ENCODE data around the gene BBS1. TPM values are rescaled to one million over a fixed set of nuclear protein-coding genes. Genes with fewer than 3 reads are reported as not detected.
A peak's percentile ranks its signal among the peaks of the same experiment; 100 is the strongest.

BBS1 gene
- polyA plus RNA-seq, 1 of the 3 experiments (the other 2 are of a cell fraction), result 24.8 TPM

DNA sequence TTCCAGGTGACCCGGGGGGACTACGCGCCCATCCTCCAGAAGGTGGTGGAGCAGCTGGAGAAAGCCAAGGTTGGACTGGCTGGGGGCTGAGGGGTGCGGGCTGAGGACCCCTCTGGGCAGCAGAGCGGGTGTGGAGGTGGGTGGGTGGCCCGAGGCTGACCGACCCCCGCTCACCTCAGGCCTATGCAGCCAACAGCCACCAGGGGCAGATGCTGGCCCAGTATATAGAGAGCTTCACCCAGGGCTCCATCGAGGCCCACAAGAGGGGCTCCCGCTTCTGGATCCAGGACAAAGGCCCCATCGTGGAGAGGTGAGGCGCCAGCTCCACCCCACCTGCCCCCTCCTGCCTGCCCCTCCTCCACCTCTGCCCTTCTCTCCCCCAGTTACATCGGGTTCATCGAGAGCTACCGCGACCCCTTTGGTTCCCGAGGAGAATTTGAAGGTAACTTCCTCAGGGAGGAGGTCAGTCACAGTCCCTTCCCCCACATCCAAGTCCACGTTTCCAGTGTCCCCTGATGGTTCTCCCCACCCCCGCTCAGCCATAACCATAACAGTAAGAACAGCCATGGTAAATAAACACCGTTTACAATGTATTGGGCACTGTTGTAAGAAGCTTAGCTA is 19.0 kb upstream of the BBS1 start:
- peak; percentile 63 for DNase-seq
- no peaks in the 10 kb centered on the region for H3K27me3 ChIP-seq (ENCODE audit: insufficient read depth)
- POLR2A ChIA-PET, result interaction anchor here (0.9 to 1.0 kb wide), 2 partner anchors 11 to 19 kb away, joined by 3 read pairs; partner anchors contain the start of genes BBS1 and DPP3
- H3K27ac ChIP-seq (ENCODE audit: low read depth in 2 of 2, low read length in 1 of 2), result no peak overlapping the region
- no peak overlapping the region for H2AFZ ChIP-seq (ENCODE audit: low read depth)
- H3F3A ChIP-seq (replicated peaks; ENCODE audit: insufficient read depth), result no peaks in the 10 kb centered on the region
- H3K4me2 ChIP-seq, result no peak overlapping the region
- no peak for TF ChIP-seq MEF2A (IDR thresholded peaks at IDR 0.05; ENCODE audit: borderline replicate concordance, low read depth)
- peak; percentile 51 for TF ChIP-seq CTCF (IDR thresholded peaks at IDR 0.05)
- no peak for TF ChIP-seq JUND (IDR thresholded peaks at IDR 0.05)
- no peak for TF ChIP-seq CHD2 (IDR thresholded peaks at IDR 0.05; ENCODE audit: low read length, partially characterized antibody)
- 77% methylated on average over 12 of the region's 20 CpGs for whole genome bisulfite sequencing (ENCODE audit: low lambda C conversion rate)
- H3K9ac ChIP-seq, result no peak overlapping the region
- no peaks in the 10 kb centered on the region for H3K79me2 ChIP-seq (ENCODE audit: insufficient read depth)
- CTCF ChIA-PET, result interaction anchor here (0.9 to 2.7 kb wide), 6 partner anchors 12 to 194 kb away, joined by 3 to 8 read pairs (median 4); partner anchors contain the start of genes BBS1, DPP3 and RBM4B
- no peak overlapping the region for H3K4me3 ChIP-seq (ENCODE audit: low read depth in 2 of 2, low read length in 1 of 2)
- peaks cover 0 to 47% of the 10 kb centered on the region in 2 experiments for H3K36me3 ChIP-seq (replicated peaks in 1 of 2; ENCODE audit: control insufficient read depth in 1 of 2, insufficient read depth in 2 of 2, low read length in 1 of 2)
- H3K4me1 ChIP-seq (ENCODE audit: control insufficient read depth in 1 of 2, insufficient read depth in 2 of 2, low read depth in 1 of 2, low read length in 1 of 2), result no peaks in the 10 kb centered on the region
- H3K9me3 ChIP-seq, result no peaks in the 10 kb centered on the region
- no peaks in the 10 kb centered on the region for H4K20me1 ChIP-seq (ENCODE audit: insufficient read depth)
- no peaks in the 10 kb centered on the region for H3K9me2 ChIP-seq

DNA sequence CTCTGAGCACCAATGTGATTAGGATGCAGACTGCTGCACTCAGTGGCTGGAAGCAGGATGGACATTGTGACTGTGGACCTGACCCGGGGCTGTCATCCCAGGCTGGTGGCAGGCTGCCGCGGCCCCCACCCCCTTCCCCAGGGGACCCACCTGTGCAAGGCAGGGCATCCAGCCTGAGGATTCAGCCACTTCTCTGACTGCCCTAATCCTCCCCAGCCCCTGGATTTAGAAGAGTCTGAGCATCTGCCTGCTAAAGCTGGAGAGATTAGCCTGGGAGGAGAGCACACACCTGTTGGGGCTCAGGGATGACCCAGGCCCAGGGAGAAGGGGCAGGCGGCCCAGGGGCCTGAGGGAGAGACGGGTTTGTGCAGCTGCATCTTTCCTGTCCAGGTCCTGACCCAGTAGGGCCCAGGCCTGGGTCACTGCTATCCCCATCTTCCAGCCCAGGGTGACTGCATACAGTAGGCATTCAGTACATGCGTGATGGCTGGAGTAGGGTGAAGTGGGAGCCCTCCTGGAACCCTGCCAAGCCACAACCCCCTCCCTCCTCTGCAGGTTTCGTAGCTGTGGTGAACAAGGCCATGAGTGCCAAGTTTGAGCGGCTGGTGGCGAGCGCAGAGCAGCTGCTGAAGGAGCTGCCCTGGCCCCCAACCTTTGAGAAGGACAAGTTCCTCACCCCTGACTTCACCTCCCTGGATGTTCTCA is 18.1 kb upstream of the BBS1 start:
- DNase-seq, result no peak
- no peak overlapping the region for H3K9ac ChIP-seq
- no peak overlapping the region for H3K4me3 ChIP-seq (ENCODE audit: low read depth in 2 of 2, low read length in 1 of 2)
- no peaks in the 10 kb centered on the region for H3K9me3 ChIP-seq
- H3K4me2 ChIP-seq, result no peak overlapping the region
- H3K79me2 ChIP-seq (ENCODE audit: insufficient read depth), result no peaks in the 10 kb centered on the region
- H4K20me1 ChIP-seq (ENCODE audit: insufficient read depth), result no peaks in the 10 kb centered on the region
- no peak overlapping the region for H3K27ac ChIP-seq (ENCODE audit: low read depth in 2 of 2, low read length in 1 of 2)
- no peaks in the 10 kb centered on the region for H3K27me3 ChIP-seq (ENCODE audit: insufficient read depth)
- ChIA-PET POLR2A (no interaction called here), CTCF (interaction anchor here (0.9 to 2.7 kb wide), 5 partner anchors 8 to 193 kb away, joined by 3 to 8 read pairs (median 5); partner anchors contain the start of genes DPP3 and RBM4B)
- no peaks in the 10 kb centered on the region for H3K9me2 ChIP-seq
- H3F3A ChIP-seq (replicated peaks; ENCODE audit: insufficient read depth), result no peaks in the 10 kb centered on the region
- WGBS (ENCODE audit: low lambda C conversion rate), result 100% methylated on average over 3 of the region's 10 CpGs
- no peak overlapping the region for H2AFZ ChIP-seq (ENCODE audit: low read depth)
- TF ChIP-seq MEF2A (IDR thresholded peaks at IDR 0.05; ENCODE audit: borderline replicate concordance, low read depth) (no peak), SMC3 (IDR thresholded peaks at IDR 0.05; ENCODE audit: low read depth, low read length) (no peak), RFX5 (IDR thresholded peaks at IDR 0.05; ENCODE audit: low read length) (no peak), YY1 (IDR thresholded peaks at IDR 0.05; ENCODE audit: low read depth) (no peak), RXRA (IDR thresholded peaks at IDR 0.05; ENCODE audit: borderline replicate concordance, low read depth) (no peak), ZBTB33 (IDR thresholded peaks at IDR 0.05; ENCODE audit: borderline replicate concordance, low read depth) (no peak), TAF1 (IDR thresholded peaks at IDR 0.05; ENCODE audit: borderline replicate concordance, low read depth, low read length) (no peak), FOXJ3 (CRISPR knock-in tag; IDR thresholded peaks at IDR 0.05) (no peak), MAX (IDR thresholded peaks at IDR 0.05; ENCODE audit: low read depth) (no peak), USF2 (IDR thresholded peaks at IDR 0.05; ENCODE audit: borderline replicate concordance, low read depth, low read length) (no peak), ELF1 (IDR thresholded peaks at IDR 0.05) (no peak), JUND (IDR thresholded peaks at IDR 0.05) (no peak), RCOR1 (IDR thresholded peaks at IDR 0.05; ENCODE audit: low read length) (no peak), GABPA (IDR thresholded peaks at IDR 0.05; ENCODE audit: low read depth) (no peak)
- H3K4me1 ChIP-seq (ENCODE audit: control insufficient read depth in 1 of 2, insufficient read depth in 2 of 2, low read depth in 1 of 2, low read length in 1 of 2), result no peaks in the 10 kb centered on the region
- peaks cover 0 to 46% of the 10 kb centered on the region in 2 experiments for H3K36me3 ChIP-seq (replicated peaks in 1 of 2; ENCODE audit: control insufficient read depth in 1 of 2, insufficient read depth in 2 of 2, low read length in 1 of 2)

Measured in SK-N-SH (cell line).